Ishikawa (cell line): ENCODE measurements around the gene FRMPD2.

Source experiments
- CEBPB ChIP-seq: IDR thresholded peaks from 2 replicates; pipeline ENCODE4 v1.6.1; 2012
- CREB1 ChIP-seq: IDR thresholded peaks from 2 replicates; pipeline ENCODE4 v1.6.1; 2012; ENCODE audit warnings: low read depth
- EGR1 ChIP-seq: IDR thresholded peaks from 2 replicates; pipeline ENCODE4 v1.6.1; 2012
- EP300 ChIP-seq: IDR thresholded peaks from 2 replicates; pipeline ENCODE4 v1.6.1; 2012; ENCODE audit warnings: borderline replicate concordance
- FOXM1 ChIP-seq: IDR thresholded peaks from 2 replicates; pipeline ENCODE4 v1.6.1; 2012; ENCODE audit warnings: low read depth, borderline replicate concordance
- MAX ChIP-seq: IDR thresholded peaks from 2 replicates; pipeline ENCODE4 v1.6.1; 2012
- NFIC ChIP-seq: IDR thresholded peaks from 2 replicates; pipeline ENCODE4 v1.6.1; 2012
- RAD21 ChIP-seq: IDR thresholded peaks from 2 replicates; pipeline ENCODE4 v1.6.1; 2012; ENCODE audit warnings: low read depth
- REST ChIP-seq: IDR thresholded peaks from 2 replicates; pipeline ENCODE4 v1.6.1; 2012; ENCODE audit warnings: low read depth, mild to moderate bottlenecking
- TAF1 ChIP-seq: IDR thresholded peaks from 2 replicates; pipeline ENCODE4 v1.6.1; 2012; ENCODE audit warnings: low read depth, mild to moderate bottlenecking
- TCF12 ChIP-seq: IDR thresholded peaks from 2 replicates; pipeline ENCODE4 v1.6.1; 2012; ENCODE audit warnings: low read depth
- TEAD4 ChIP-seq: IDR thresholded peaks from 2 replicates; pipeline ENCODE4 v1.6.1; 2012
- USF1 ChIP-seq: IDR thresholded peaks from 2 replicates; pipeline ENCODE4 v1.6.1; 2012
- YY1 ChIP-seq: IDR thresholded peaks from 2 replicates; pipeline ENCODE4 v1.6.1; 2012; ENCODE audit warnings: low read depth
- ZBTB7A ChIP-seq: IDR thresholded peaks from 2 replicates; pipeline ENCODE4 v1.6.1; 2012; ENCODE audit warnings: low read depth

FRMPD2 gene

GRCh38 chr10:48219194-48219593 is 55.3 kb downstream of the FRMPD2 start:
- no peak for TF ChIP-seq TAF1
- TF ChIP-seq NFIC, result no peak
- no peak for TF ChIP-seq USF1
- TF ChIP-seq ZBTB7A, result no peak
- no peak for TF ChIP-seq REST
- no peak for TF ChIP-seq RAD21
- no peak for TF ChIP-seq TCF12
- TF ChIP-seq CEBPB, result no peak

- TF ChIP-seq REST (no peak), EP300 (no peak), YY1 (no peak), CREB1 (no peak), MAX (no peak), FOXM1 (no peak), TEAD4 (no peak), TAF1 (no peak)
These were observed 57.8 kb downstream of the FRMPD2 start for GRCh38 chr10:48216744-48217143.

GRCh38 chr10:48216204-48216505 is 58.3 kb downstream of the FRMPD2 start:
- TF ChIP-seq ZBTB7A, result no peak
- TF ChIP-seq REST, result no peak
- TF ChIP-seq EP300, result no peak
- TF ChIP-seq YY1, result no peak
- no peak for TF ChIP-seq CREB1
- no peak for TF ChIP-seq RAD21
- TF ChIP-seq NFIC, result no peak
- no peak for TF ChIP-seq FOXM1
- no peak for TF ChIP-seq USF1
- TF ChIP-seq TEAD4, result no peak
- TF ChIP-seq TCF12, result no peak
- no peak for TF ChIP-seq EGR1
- TF ChIP-seq MAX, result no peak
- no peak for TF ChIP-seq TAF1

DNA sequence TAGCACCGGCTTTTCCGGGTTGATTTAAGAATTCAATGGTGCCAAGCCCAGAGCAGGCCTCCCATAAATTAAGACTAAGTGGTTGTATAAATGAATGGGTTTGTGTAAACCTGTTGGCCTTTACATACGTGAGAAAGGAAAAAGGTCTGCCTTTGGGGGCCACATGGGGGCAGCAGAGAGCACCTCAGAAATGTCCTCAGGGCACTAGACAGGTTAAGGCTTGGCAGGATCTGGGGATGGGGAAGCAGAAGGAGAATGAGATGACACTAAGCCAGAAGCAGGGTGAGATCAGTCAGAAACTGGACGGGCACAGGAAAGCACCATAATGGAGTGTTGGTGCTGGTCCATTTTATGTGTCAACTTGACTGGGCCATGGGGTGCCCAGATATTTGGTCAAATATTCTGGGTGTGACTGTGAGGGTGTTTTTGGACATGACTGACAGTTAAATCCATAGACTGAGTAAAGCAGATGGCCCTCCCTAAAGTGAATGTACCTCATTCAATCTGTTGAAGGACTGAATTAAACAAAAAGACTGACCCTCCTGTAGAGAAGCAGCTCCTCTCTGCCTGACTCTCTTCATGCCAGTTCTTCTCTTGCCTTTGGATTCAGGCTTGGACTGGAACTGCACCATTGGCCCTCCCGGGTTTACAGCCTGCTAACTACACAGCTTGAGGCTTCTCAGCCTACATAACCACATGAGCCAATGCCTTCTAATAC is 58.9 kb downstream of the FRMPD2 start:
- TF ChIP-seq RAD21 (peak; percentile 78), NFIC (no peak)

GRCh38 chr10:48214716-48215485 is 59.6 kb downstream of the FRMPD2 start:
- no peak for TF ChIP-seq CREB1
- no peak for TF ChIP-seq TEAD4
- no peak for TF ChIP-seq RAD21
- no peak for TF ChIP-seq MAX
- no peak for TF ChIP-seq ZBTB7A
- no peak for TF ChIP-seq USF1
- no peak for TF ChIP-seq TCF12
- TF ChIP-seq FOXM1, result no peak
- no peak for TF ChIP-seq EP300
- TF ChIP-seq REST, result no peak
- TF ChIP-seq CEBPB, result no peak
- no peak for TF ChIP-seq YY1
- no peak for TF ChIP-seq TAF1
- TF ChIP-seq EGR1, result no peak
- TF ChIP-seq NFIC, result no peak
